ENCODE results near the gene CNKSR1.
A peak's percentile ranks its signal among the peaks of the same experiment; 100 is the strongest.

Gene CNKSR1

DNA sequence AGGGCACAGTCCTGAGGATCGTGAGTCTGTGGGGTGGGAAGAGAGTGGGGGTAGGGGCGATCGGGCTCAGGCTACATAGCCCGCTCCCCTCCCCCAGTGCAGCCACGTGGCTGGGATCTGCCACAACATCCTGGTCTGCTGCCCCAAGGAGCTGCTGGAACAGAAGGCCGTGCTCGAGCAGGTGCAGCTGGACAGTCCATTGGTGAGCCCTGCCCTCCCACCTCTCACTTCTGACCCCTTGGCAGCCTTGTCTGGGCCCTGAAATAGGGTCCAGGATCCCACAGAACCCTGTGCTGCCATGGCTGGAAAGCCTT lies 5.0 kb downstream of the CNKSR1 start:
- DNase-seq: no peak

DNA sequence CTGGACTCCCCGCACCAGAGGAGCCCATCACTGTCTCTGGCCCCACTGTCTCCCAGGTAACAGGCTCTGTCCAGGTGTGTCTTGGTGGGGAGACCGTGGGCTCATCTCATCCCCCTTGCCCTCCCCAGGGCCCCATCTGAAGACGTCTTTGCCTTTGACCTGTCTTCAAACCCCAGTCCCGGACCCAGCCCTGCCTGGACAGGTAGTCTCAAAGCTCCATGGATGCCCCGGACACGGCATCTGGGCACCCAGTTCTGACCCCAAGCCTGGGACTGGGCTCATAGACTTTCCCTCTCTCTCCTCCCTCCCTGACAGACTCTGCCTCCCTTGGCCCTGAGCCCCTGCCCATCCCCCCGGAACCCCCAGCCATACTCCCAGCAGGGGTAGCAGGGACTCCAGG lies 6.8 kb downstream of the CNKSR1 start:
- DNase-seq: no peak

DNA sequence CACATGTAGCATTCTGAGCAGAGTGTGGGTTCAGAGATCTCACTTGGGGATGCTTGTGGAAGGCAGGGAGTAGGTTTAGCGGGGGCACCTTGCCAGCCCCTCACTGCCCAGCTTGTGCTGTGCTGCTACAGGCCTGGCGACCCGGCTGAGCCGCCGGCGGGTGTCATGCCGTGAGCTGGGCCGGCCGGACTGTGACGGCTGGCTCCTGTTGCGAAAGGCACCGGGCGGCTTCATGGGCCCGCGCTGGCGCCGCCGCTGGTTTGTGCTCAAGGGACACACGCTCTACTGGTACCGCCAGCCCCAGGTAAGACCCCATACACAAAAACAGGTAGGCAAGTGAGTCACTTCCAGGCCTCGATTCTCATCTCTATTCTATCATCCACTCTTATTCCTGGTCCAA lies 7.6 kb downstream of the CNKSR1 start:
- no peak for DNase-seq

DNA sequence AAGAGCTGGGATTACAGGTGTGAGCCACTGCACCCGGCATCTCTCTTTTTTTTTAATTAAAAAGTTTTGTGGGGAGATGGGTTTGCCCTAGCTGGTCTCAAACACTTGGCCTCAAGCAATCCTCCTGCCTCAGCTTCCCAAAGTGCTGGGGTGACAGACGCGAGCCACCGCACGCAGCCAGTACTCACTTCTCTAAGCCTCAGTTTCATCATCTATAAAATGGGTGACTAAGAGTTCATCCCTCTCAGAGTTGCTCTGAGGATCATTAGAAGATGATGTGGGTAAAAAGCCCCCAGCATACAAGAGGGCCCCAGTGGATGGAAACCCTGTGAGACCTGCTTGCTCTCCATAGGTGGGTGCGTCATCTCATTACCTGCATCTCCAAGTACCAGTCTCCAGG lies 10.6 kb downstream of the CNKSR1 start:
- no peak for DNase-seq

DNA sequence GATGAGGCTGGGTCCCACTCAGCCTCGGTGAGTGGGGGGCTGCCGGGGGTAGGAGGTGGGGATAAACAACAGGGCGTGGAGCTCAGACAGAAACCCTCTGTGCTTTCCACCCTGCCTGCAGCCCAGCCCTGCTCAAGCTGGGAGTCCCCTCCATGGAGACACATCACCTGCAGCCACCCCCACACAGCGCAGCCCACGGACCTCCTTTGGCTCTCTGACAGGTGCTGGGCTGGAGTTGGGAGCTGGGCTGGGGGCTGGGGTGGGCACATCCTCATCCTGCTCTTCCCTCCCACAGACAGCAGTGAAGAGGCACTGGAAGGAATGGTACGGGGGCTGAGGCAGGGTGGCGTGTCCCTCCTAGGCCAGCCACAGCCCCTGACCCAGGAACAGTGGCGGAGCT lies 11.2 kb downstream of the CNKSR1 start:
- DNase-seq: peak in 1 of 56 donors; percentile 17

DNA sequence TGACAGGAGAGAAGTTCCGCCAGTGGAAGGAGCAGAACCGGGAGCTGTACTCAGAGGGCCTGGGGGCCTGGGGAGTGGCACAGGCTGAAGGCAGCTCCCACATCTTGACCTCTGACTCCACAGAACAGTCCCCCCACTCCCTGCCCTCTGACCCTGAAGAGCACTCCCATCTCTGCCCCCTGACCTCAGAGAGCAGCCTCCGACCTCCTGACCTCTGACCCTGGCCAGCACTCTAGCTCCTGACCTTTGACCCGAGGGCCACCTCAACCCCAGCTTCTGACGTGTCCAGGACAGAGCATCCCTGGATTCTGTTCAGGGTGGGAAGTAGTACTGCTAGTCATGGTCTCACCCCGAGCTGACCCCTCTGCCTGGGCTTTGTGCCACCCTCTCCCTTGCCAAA lies 12.0 kb downstream of the CNKSR1 start:
- no peak for DNase-seq

DNA sequence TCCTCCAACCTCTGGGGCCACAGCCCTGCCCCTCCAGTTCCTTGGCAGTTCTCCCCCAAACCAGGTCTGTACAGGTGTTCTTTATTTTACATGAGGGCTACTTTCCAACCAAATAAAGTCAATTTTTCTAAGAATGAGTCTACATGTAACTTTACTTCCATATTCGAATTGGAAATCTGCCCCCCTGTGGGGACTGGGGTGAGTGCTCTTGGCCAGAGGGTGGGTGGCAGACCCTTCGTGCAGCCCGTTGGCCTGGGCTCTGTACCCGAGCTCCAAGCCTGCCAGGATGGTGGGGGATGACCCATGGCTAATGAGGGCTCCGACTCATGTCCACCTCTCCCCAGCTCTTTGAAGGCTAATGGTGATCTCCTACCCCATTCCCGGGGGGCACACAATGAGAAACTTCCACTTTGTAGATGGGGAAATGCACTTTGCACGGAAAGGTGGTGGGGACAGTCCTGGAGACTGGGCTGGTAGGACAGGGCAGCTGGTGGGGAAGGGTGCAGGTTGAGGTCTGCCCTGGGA lies 12.5 kb downstream of the CNKSR1 start:
- DNase-seq: no peak

DNA sequence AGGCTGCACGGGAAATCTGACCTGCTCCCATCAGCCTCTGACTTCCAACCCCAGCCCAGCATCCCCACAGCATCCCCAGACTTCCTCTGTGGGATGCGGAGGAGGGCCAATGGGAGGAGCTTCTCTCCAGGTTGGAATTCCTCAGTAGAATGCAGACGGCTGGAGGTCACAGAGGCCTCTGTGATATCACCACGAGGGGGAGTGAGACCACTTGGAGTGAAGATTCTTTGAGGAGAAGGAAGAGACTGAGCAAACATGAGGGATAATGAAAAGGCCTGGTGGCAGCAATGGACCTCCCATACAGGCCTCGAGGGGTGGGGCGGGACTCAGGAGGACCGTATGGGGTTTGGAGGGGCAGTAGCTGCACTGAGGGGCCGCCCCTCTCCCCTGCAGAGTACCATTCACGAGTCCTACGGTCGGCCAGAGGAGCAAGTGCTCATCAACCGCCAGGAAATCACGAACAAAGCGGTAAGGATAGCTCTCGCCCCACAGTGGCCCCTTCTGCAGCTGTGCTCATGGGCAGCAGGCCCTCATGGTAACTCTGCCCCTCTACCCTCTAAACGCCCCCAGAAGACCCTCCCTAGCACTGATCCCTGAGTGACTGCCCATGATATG lies 13.2 kb downstream of the CNKSR1 start, which contains the start of gene CATSPER4:
CATSPER4 (plus strand) TSS at position 230 of the 615 bp plus-strand sequence; CDS start at position 256, 26 bp downstream.
- peak in 2 of 56 donors; percentile 2 to 12 for DNase-seq

DNA sequence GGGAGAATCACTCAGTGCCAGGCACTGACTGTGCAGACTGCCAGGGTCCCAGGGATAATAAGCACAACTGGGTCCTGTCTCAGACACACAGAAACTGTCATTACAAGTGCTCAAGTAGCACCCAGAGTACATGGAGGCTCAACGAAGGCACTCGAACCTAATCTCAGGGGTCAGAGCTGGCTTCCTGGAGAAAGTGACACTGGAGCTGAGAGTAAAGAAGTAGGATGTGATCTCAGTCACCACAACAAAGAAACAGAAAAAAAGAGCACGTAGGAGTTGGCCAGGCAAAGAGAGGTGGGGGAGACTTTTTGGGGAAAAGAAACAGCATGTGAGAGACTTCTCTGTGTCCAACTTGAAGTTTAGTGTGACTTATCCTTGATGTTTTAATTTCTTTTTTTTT lies 14.4 kb downstream of the CNKSR1 start:
- DNase-seq: no peak

DNA sequence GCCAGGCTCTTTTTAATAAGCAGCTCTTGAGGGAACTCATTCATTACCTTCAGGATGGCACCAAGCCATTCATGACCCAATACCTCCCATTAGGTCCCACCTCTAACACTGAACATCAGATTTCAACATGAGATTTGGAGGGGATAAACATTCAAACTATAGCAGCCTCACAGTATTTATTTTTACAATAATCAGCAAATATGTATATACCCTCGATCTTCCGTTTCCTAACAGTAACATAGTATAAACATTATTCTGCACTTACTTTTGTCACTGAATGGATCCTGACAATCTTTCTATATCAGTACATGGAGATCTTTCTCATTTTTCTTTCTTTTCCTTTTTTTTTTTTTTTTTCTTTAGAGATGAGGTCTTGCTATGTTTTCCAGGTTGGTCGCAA lies 18.5 kb downstream of the CNKSR1 start:
- DNase-seq: no peak

DNA sequence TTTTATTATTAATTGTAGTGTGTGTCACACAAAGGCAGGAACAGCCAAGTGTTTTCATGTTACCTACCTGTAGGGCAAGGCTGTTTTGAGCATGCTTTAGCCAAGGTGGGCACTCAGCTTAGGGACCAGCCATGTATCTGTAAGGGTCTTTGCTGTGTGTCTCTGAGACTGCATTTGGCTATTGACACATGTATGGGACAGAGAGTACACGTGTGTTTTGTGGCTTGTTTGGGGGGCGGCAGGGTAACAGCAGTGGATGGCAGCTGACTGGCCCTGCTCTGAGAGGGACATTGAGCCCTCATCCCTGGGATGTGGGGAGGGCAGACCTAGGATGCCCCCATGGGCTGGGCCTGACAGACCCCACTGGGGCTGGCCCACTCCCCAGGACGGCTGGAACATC lies 20.0 kb downstream of the CNKSR1 start:
- DNase-seq: no peak

DNA sequence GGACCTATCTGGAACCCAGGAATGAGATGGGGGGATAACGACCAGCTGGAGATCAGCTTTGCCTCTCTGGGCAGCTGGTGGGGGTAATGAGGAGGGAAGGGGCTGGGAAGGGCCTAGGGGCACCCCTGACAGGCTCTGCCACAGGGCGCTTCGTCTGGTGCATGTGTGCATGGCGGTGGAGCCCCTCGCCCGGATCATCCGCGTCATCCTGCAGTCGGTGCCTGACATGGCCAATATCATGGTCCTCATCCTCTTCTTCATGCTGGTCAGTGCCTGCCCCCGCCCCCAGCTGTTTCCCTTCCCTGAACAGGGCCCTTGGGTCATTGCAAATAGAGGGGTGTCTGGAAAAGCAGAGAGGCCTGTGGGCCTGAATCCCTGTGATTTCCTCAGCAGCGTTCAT lies 20.5 kb downstream of the CNKSR1 start:
- no peak for DNase-seq

DNA sequence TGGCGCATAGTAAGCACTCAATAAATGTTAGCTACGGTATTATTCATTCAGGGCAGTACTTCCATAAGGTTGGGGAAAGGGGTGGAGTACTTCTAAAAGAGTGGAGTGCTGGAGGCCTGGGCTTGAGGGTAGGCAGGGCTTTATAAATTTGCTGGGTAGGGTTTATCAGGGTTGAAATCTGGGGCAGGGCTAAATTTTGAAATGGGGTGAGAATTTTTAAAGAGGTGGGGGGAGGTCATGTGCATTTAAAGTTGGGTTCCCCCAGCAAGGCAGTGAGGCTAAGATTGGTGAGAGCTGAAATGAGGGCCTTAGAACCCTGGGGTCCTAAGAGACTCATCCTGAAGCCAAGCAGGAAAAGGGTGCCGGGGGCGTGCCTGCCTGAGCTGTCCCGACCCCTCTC lies 23.1 kb downstream of the CNKSR1 start:
- DNase-seq: no peak

DNA sequence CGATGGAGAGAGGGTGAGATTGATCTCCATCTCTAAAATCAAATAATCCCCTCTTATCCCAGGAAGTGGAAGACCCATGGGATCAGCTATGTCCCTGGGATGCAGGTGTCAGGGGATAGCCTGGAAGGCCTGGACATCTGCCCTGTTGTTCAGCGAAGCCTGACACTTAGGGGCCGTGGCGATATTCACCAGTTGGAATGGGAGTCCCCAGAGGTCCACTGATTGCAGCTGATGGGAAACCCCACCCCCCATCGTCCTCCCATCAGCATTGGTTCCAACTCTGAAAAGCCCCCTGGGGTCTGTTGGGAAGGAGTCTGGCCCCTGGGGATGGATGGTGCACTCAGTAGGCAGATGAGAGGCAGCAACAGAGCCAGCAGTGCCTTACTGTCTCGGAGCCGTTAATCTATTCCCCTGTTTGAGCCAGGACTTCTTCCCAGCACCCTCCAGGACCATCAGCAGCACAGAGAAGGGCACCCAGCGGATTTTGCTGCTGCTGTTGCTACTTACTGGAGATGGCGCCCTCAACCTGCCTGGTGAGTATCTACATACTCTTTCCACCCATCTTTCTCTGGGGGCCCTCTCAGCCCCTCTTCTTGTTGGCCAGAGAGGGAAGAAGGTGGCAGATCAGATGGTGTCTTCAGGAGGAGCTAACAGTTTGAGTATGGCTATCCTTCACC lies 26.5 kb downstream of the CNKSR1 start:
- no peak for DNase-seq

DNA sequence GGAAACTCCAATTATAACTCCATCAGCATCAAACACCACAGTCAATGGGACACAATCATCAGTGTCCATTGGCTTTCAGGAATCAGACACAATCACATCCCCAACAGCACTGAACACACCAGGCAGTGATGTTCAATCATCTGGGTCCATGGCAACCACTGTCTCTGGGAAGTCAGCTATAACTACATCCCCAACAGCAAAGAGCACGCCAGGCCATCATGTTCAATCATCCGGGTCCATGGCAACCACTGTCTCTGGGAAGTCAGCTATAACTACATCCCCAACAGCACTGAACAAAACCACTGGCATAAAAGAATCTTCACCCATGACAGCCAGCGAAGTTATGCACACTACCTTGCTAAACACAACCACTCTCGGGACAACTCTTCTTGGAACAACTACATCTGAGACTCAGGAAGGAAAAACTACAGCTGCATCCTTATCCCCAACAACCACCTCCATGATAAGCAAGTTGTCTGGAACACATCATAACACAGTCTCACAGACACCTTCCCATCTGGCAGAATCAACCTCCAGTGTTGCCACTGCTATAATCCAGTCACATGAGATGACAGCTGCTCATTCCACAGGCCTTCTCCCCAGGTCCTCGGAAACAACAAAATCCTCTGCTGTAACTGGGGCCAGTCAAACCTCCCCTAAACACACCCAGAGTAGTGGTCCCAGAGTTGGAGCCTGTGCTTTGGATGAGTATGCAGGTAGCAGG lies 33.0 kb downstream of the CNKSR1 start:
- DNase-seq: no peak

DNA sequence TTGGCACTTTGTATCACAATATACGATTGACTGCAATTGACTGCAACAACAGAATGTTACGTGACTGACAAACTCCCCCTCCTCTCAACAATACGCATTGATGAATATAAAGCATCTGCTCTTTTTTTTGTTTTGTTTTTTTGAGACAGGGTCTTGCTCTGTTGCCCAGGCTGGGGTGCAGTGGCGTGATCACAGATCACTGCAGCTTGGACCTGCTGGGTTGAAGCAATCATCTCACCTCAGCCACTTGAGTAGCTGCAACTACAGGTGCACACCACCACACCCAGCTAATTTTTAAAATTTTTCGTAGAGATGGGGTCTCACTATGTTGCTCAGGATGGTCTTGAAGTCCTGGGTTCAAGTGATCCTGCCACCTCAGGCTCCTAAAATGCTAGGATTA lies 35.4 kb downstream of the CNKSR1 start:
- no peak for DNase-seq

DNA sequence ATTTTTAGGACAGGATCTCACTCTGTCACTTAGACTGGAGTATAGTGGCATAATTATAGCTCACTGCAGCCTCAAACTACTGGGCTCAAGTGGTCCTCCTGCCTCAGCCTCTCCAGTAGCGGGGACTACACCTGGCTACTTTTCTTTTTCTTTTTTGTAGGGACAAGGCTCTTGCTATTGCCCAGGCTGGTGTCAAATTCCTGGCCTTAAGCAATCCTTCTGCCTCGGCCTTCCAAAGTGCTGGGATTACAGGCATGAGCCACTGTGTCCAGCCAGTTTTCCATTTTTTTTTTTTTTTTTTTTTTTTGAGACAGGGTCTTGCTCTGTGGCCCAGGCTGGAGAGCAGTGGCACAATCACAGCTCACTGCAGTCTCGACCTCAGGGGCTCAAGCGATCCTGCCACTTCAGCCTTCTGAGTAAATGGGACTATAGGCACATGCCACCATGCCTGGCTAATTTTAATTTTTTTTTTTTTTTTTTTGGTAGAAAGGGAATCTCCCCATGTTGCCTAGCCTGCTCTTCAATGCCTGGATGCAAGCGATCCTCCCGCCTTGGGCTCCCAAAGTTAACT lies 36.1 kb downstream of the CNKSR1 start:
- no peak for DNase-seq

DNA sequence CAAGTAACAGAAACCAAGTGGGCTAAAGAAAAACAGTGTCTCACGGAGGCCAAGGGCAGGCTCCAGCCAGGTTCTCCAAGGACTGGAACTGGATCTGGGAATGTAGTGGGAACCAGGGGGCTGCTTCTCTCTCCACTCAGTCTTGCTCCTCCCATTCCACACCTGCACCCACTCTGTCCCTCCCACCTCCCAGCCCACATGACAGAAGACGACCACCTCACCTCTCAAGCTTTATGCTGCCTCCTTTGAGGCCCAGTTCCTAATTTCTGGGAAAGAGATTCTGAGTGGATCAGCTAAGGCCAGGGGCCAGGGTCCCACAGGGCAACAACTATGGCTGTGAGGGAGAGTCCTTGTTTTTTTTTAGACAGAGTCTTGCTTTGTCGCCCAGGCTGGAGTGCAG lies 38.0 kb downstream of the CNKSR1 start:
- no peak for DNase-seq

DNA sequence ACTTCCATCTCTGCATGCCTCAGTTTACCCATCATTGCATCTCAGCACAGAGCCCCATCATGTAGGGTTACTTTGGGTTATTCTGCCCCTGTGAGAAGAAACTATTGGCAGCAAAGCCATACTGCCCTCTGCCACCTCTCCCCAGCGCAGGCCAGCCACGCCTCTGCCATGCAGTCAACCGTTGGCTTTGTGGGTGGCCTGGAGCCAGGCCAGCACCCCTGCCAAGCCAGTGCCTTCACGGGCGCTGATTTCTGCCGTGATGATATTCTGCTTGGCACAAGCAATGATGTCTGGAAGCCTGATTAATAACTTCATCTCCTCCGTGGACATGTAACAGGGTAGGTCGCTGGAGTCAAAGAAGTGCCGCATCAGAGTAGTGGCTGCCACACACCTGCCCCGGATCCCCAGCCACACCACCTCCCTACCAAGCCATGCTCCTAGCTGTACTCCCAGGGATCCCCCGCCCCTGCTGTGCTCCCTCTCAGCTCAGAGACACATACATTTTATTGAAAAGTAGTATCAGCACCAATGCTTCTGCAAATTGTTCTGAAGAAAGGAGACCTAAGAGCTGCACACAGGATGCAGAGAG lies 41.7 kb downstream of the CNKSR1 start:
- DNase-seq: no peak

DNA sequence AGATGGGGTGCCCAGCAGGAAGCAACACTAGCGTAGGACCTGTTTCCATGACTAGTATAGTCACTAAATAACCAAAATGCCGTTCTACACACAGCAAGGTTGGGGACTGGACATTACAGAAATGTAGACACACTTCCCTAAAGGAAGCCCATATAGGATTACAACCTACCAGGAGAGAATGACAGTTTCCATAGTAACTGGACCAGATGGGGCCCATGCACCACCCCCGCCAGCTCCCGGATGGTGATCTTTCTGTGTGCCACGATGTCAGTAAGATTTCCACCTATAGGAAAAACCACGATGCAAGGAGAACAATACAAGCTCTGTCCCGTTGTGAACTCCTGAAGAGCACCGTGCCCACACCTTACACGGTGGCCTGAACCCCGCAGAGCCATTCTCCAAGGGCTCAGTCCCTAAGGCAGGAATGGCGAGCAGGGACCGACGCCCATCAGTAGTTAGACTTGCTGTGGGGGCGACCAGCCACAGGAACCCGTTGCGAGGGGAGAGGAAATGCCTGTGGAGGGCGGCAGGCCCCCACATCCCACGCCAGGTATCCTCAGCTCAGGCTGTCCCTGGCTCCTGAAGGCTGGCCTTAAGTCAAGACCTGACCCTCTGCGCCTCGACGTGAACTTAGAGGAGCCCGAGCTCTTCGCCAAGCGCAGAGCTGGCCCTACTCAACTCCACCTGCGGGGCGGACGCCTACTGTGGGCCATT lies 43.1 kb downstream of the CNKSR1 start:
- DNase-seq: no peak

DNA sequence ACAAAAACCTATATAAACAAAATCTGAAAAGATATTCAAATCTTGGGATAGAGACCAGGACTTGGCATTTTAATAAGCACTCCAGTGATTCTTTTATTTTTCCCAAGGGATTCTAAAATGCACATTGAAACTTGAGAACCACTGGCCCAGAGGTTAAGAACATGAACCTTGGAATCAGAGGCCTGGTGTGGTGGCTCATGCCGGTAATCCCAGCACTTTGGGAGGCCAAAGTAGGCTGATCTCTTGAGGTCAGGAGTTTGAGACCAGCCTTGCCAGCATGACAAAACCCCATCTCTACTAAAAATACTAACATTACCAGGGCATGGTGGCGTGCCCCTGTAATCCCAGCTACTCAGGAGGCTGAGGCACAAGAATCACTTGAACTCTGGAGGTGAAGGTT lies 43.8 kb downstream of the CNKSR1 start:
- DNase-seq: no peak

All from nucleus accumbens (tissue), 56 donors.